Nephron progenitor cell (in vitro differentiated cells): ENCODE data around the gene FAM229B.

Experiments
- DNase-seq: peaks from one replicate; pipeline ENCODE4 v3.0.0; 2021
- H3K27ac Mint-ChIP-seq: 2 replicates; pipeline ENCODE4 v1.8.0; 2021; ENCODE audit warnings: mild to moderate bottlenecking, moderate library complexity, mixed read lengths
- H3K27me3 Mint-ChIP-seq: 2 replicates; pipeline ENCODE4 v1.8.0; 2021; ENCODE audit warnings: mild to moderate bottlenecking, low read depth, mixed read lengths; ENCODE audit not compliant: poor library complexity
- H3K36me3 Mint-ChIP-seq: 2 replicates; pipeline ENCODE4 v1.8.0; 2021; ENCODE audit warnings: low read depth, mixed read lengths
- H3K4me1 Mint-ChIP-seq: 2 replicates; pipeline ENCODE4 v1.8.0; 2021; ENCODE audit warnings: mixed read lengths
- H3K4me3 Mint-ChIP-seq: 2 replicates; pipeline ENCODE4 v1.8.0; 2021; ENCODE audit warnings: mild to moderate bottlenecking, moderate library complexity, mixed read lengths
- H3K9me3 Mint-ChIP-seq: 2 replicates; pipeline ENCODE4 v1.8.0; 2021; ENCODE audit warnings: mild to moderate bottlenecking, moderate library complexity, mixed read lengths
- CTCF ChIP-seq: fragments of 200-600 bp; sonication (generic); IDR thresholded peaks from 2 replicates; pipeline ENCODE4 v1.5.0; 2021; ENCODE audit warnings: antibody characterized with exemption

FAM229B gene

GRCh38 chr6:112130878-112131277 lies 43.5 kb downstream of the FAM229B start:
- H3K4me3 Mint-ChIP-seq: no peak overlapping the region
- DNase-seq: no peak
- TF ChIP-seq CTCF: no peak
- H3K27ac Mint-ChIP-seq: no peak overlapping the region
- H3K36me3 Mint-ChIP-seq: peaks cover 13% of the 10 kb centered on the region
- H3K27me3 Mint-ChIP-seq: peaks cover 9% of the 10 kb centered on the region
- H3K4me1 Mint-ChIP-seq: no peaks in the 10 kb centered on the region
- H3K9me3 Mint-ChIP-seq: no peaks in the 10 kb centered on the region

GRCh38 chr6:112139052-112139451 lies 51.7 kb downstream of the FAM229B start:
- Mint-ChIP-seq H3K9me3 (no peaks in the 10 kb centered on the region), H3K27me3 (peaks cover 14% of the 10 kb centered on the region), H3K27ac (no peak overlapping the region), H3K36me3 (peaks cover 22% of the 10 kb centered on the region), H3K4me1 (no peaks in the 10 kb centered on the region), H3K4me3 (no peak overlapping the region)
- TF ChIP-seq CTCF: no peak
- DNase-seq: no peak

- Mint-ChIP-seq H3K4me1 (no peaks in the 10 kb centered on the region), H3K27me3 (peaks cover 3% of the 10 kb centered on the region)
Observed at GRCh38 chr6:112141707-112142106, 54.3 kb downstream of the FAM229B start.

GRCh38 chr6:112144145-112144926 lies 56.9 kb downstream of the FAM229B start:
- Mint-ChIP-seq H3K4me1 (peaks cover 2% of the 10 kb centered on the region), H3K27me3 (peaks cover 9% of the 10 kb centered on the region), H3K9me3 (no peaks in the 10 kb centered on the region), H3K27ac (no peak overlapping the region), H3K36me3 (peaks cover 23% of the 10 kb centered on the region), H3K4me3 (no peak overlapping the region)
- no peak for DNase-seq
- TF ChIP-seq CTCF: no peak

More at GRCh38 chr6:112141707-112142106, 54.3 kb downstream of the FAM229B start:
- Mint-ChIP-seq H3K36me3 (peaks cover 18% of the 10 kb centered on the region), H3K4me3 (no peak overlapping the region), H3K27ac (no peak overlapping the region), H3K9me3 (no peaks in the 10 kb centered on the region)
- no peak for TF ChIP-seq CTCF
- no peak for DNase-seq

- DNase-seq: no peak
- Mint-ChIP-seq H3K9me3 (no peaks in the 10 kb centered on the region), H3K4me1 (peaks cover 9% of the 10 kb centered on the region), H3K4me3 (no peak overlapping the region), H3K27ac (no peak overlapping the region), H3K27me3 (peaks cover 9% of the 10 kb centered on the region), H3K36me3 (peaks cover 21% of the 10 kb centered on the region)
- no peak for TF ChIP-seq CTCF
Observed at GRCh38 chr6:112145080-112145573, 57.7 kb downstream of the FAM229B start.

- Mint-ChIP-seq H3K27me3 (peaks cover 9% of the 10 kb centered on the region), H3K4me3 (no peak overlapping the region), H3K27ac (no peak overlapping the region), H3K36me3 (peaks cover 4% of the 10 kb centered on the region), H3K9me3 (no peaks in the 10 kb centered on the region), H3K4me1 (peaks cover 15% of the 10 kb centered on the region)
- no peak for TF ChIP-seq CTCF
- no peak for DNase-seq
Observed at GRCh38 chr6:112148103-112148502, 60.7 kb downstream of the FAM229B start.
